IMR-90 (cell line): ENCODE results near the gene TULP4. TPM values are rescaled to one million over a fixed set of nuclear protein-coding genes. Genes with fewer than 3 reads are reported as not detected.
"Not testable (repeated sequence)": the region's sequence is repeated elsewhere in the genome, so short reads cannot be mapped to it uniquely, and the experiment has no call there.

Source experiments
- ATAC-seq: fragments of 200-7000 bp; cut with Tn5 transposase; 2 replicates; pipeline ENCODE4 v1.9.1; 2020; ENCODE audit warnings: low read depth, mild to moderate bottlenecking, moderate library complexity
- BruUV-seq: library from RNA; stranded (reverse); fragments of 400-500 nt; replicated peaks from 2 replicates; lab custom pipeline; 2021; lab: Mats Ljungman, UMichigan
- CTCF ChIA-PET: fragments of 300-600 bp; formaldehyde crosslinking; extraction: SDS; loops from one replicate; lab custom pipeline; 2021; ENCODE audit warnings: antibody characterized with exemption; lab: Yijun Ruan, JAX
- POLR2A ChIA-PET: fragments of 300-600 bp; sonication (Branson Sonifier 250); formaldehyde crosslinking; loops from one replicate; lab custom pipeline; 2022; ENCODE audit warnings: antibody characterized with exemption; ENCODE audit not compliant: unreplicated experiment; lab: Charles Lee
- DNase-seq: peaks from one replicate; pipeline ENCODE4 v3.0.0; 2013
- H2AFZ ChIP-seq: replicated peaks from 2 replicates; pipeline ENCODE3; 2013; ENCODE audit warnings: low read length, mild to moderate bottlenecking; ENCODE audit not compliant: poor library complexity
- H2AK5ac ChIP-seq: 2 replicates; pipeline ENCODE4 v1.6.1; 2013; ENCODE audit warnings: low read depth, low read length, inconsistent platforms
- H2AK9ac ChIP-seq: replicated peaks from 2 replicates; pipeline ENCODE3; 2013; ENCODE audit warnings: mild to moderate bottlenecking, low read depth, low read length, moderate library complexity; ENCODE audit not compliant: poor library complexity
- H2BK120ac ChIP-seq: 2 replicates; pipeline ENCODE4 v1.6.1; 2013; ENCODE audit warnings: low read depth, low read length, inconsistent platforms
- H2BK15ac ChIP-seq: 3 replicates; pipeline ENCODE4 v1.6.1; 2013; ENCODE audit warnings: low read depth, low read length, inconsistent platforms
- H2BK20ac ChIP-seq: 2 replicates; pipeline ENCODE4 v1.6.1; 2013; ENCODE audit warnings: low read depth, mild to moderate bottlenecking, inconsistent platforms, low read length, moderate library complexity
- H2BK5ac ChIP-seq: 2 replicates; pipeline ENCODE4 v1.6.1; 2013; ENCODE audit warnings: mild to moderate bottlenecking, low read depth, low read length, inconsistent platforms; ENCODE audit not compliant: poor library complexity, severe bottlenecking
- H3K14ac ChIP-seq: replicated peaks from 2 replicates; pipeline ENCODE4 v1.6.1; 2013; ENCODE audit warnings: low read depth, low read length, inconsistent platforms
- H3K18ac ChIP-seq: 2 replicates; pipeline ENCODE4 v1.6.1; 2013; ENCODE audit warnings: low read depth, low read length, control low read depth
- H3K23ac ChIP-seq: 2 replicates; pipeline ENCODE4 v1.6.1; 2013; ENCODE audit warnings: low read depth, low read length, inconsistent platforms
- H3K27ac ChIP-seq: 2 replicates; pipeline ENCODE4 v1.5.1; 2013; ENCODE audit warnings: mild to moderate bottlenecking, control low read depth, low read length; ENCODE audit not compliant: insufficient read depth
- H3K27me3 ChIP-seq: 2 replicates; pipeline ENCODE4 v1.6.1; 2013; ENCODE audit warnings: low read length; ENCODE audit not compliant: control insufficient read depth, insufficient read depth
- H3K36me3 ChIP-seq: 2 replicates; pipeline ENCODE4 v1.6.1; 2013; ENCODE audit warnings: low read length, mixed read lengths; ENCODE audit not compliant: control insufficient read depth, insufficient read depth
- H3K4ac ChIP-seq: 2 replicates; pipeline ENCODE4 v1.6.1; 2013; ENCODE audit warnings: low read depth, low read length, inconsistent platforms
- H3K4me1 ChIP-seq: 2 replicates; pipeline ENCODE4 v1.6.1; 2013; ENCODE audit warnings: low read length, mixed read lengths; ENCODE audit not compliant: control insufficient read depth, insufficient read depth
- H3K4me2 ChIP-seq: 2 replicates; pipeline ENCODE4 v1.6.1; 2013; ENCODE audit warnings: low read depth, mild to moderate bottlenecking, control low read depth, low read length, moderate library complexity
- H3K4me3 ChIP-seq: 2 replicates; pipeline ENCODE4 v1.5.1; 2013; ENCODE audit warnings: low read depth, mild to moderate bottlenecking, control low read depth, low read length, moderate library complexity; ENCODE audit not compliant: insufficient read depth
- H3K56ac ChIP-seq: 2 replicates; pipeline ENCODE4 v1.6.1; 2013; ENCODE audit warnings: low read length, inconsistent platforms; ENCODE audit not compliant: insufficient read depth; ENCODE audit errors: extremely low read depth
- H3K79me1 ChIP-seq, 2 experiments: 2 replicates each; pipeline ENCODE4 v1.6.1; 2013; ENCODE audit warnings: low read length in 2 of 2, inconsistent platforms in 1 of 2, low read depth in 1 of 2
- H3K9ac ChIP-seq: 2 replicates; pipeline ENCODE4 v1.6.1; 2013; ENCODE audit warnings: low read depth, low read length, control low read depth
- H3K9me1 ChIP-seq: 2 replicates; pipeline ENCODE4 v1.6.1; 2013; ENCODE audit warnings: low read length, inconsistent platforms; ENCODE audit not compliant: insufficient read depth
- H3K9me3 ChIP-seq: 2 replicates; pipeline ENCODE4 v1.6.1; 2013; ENCODE audit warnings: low read length; ENCODE audit not compliant: control insufficient read depth, insufficient read depth
- H4K20me1 ChIP-seq: 2 replicates; pipeline ENCODE4 v1.6.1; 2013; ENCODE audit warnings: low read length, inconsistent platforms; ENCODE audit not compliant: insufficient read depth
- H4K5ac ChIP-seq: 2 replicates; pipeline ENCODE4 v1.6.1; 2013; ENCODE audit warnings: mild to moderate bottlenecking, low read depth, low read length, control low read depth
- H4K8ac ChIP-seq, 2 experiments: 2 replicates each; pipeline ENCODE4 v1.6.1; 2013; ENCODE audit warnings: low read depth in 2 of 2, low read length in 2 of 2, control low read depth in 1 of 2, inconsistent platforms in 1 of 2
- H4K91ac ChIP-seq: 2 replicates; pipeline ENCODE4 v1.6.1; 2013; ENCODE audit warnings: low read depth, low read length, inconsistent platforms; ENCODE audit not compliant: insufficient read depth
- BHLHE40 ChIP-seq: fragments of 150-350 bp; IDR thresholded peaks from 2 replicates; pipeline ENCODE4 v1.6.1; 2016; ENCODE audit warnings: mild to moderate bottlenecking, low read depth, low read length
- CEBPB ChIP-seq: IDR thresholded peaks from 2 replicates; pipeline ENCODE4 v1.6.1; 2012; ENCODE audit warnings: low read depth, low read length, improper control_type of control experiment
- CHD1 ChIP-seq: IDR thresholded peaks from 2 replicates; pipeline ENCODE4 v1.6.1; 2012; ENCODE audit warnings: low read depth, low read length, improper control_type of control experiment
- NFE2L2 ChIP-seq: fragments of 150-350 bp; IDR thresholded peaks from 2 replicates; pipeline ENCODE4 v1.6.1; 2016; ENCODE audit warnings: low read depth, mild to moderate bottlenecking, low read length
- SMC3 ChIP-seq: fragments of 150-350 bp; IDR thresholded peaks from 2 replicates; pipeline ENCODE4 v1.6.1; 2016; ENCODE audit warnings: low read depth, mild to moderate bottlenecking, antibody characterized with exemption, low read length, moderate library complexity
- USF2 ChIP-seq: fragments of 150-350 bp; IDR thresholded peaks from 2 replicates; pipeline ENCODE4 v1.6.1; 2017; ENCODE audit warnings: mild to moderate bottlenecking, antibody characterized with exemption, low read length, low read depth
- WGBS, 2 experiments: methylation state at CpG; one replicate each; pipeline versions ENCODE4 v1.1.5 to v1.1.7; 2013; ENCODE audit warnings: missing lambda C conversion rate in 2 of 2; ENCODE audit not compliant: insufficient read length in 1 of 2; ENCODE audit errors: extremely low coverage in 2 of 2; 5-methylcytosine and 5-hydroxymethylcytosine counted together
- dilution Hi-C: fragments of 300-500 bp; cut with HindIII; formaldehyde crosslinking; loops from one replicate; pipeline ENCODE4 v1.14.3; 2018; ENCODE audit warnings: low sequenced_read_pairs; ENCODE audit not compliant: unreplicated experiment
- in situ Hi-C: fragments of 300-500 bp; cut with MboI; formaldehyde crosslinking; loops from 3 replicates; pipeline ENCODE4 v1.14.3; 2019; ENCODE audit warnings: low sequenced_read_pairs, inconsistent platforms, mixed read lengths
- intact Hi-C: fragments of 100-400 bp; cut with micrococcal nuclease; formaldehyde crosslinking; loops from 2 replicates; pipeline ENCODE4 v1.10.0; 2022
- polyA plus RNA-seq, 3 experiments: library from polyadenylated mRNA; depleted of rRNA; stranded (reverse); fragments of >200 nt; gene quantifications; 2 replicates each; pipeline ENCODE4 v1.2.3, GENCODE V29; 2012; ENCODE audit warnings: low replicate concordance in 1 of 3
- total RNA-seq: library from RNA; depleted of rRNA; stranded (reverse); fragments of >200 nt; gene quantifications from 2 replicates; pipeline ENCODE4 v1.2.3, GENCODE V29; 2012

TULP4 gene
- total and polyA plus RNA-seq, 2 of the 4 experiments (the other 2 are of a cell fraction) = 8.1 to 30.6 TPM

GRCh38 chr6:158402184-158402583, 89.9 kb downstream of the TULP4 start:
- peaks cover 9 to 18% of the 10 kb centered on the region in 2 experiments; a peak in 3 of 4 replicates for H3K79me1 ChIP-seq
- dilution Hi-C loops (no loop called here), in situ Hi-C loops (no loop called here), intact Hi-C loops (no loop called here)
- BruUV-seq = no TSS peak
- ATAC-seq = no peak
- H2BK20ac ChIP-seq = no peak overlapping the region
- H3K4me3 ChIP-seq = no peak overlapping the region
- H2BK120ac ChIP-seq = no peak overlapping the region
- H3K9ac ChIP-seq = no peak overlapping the region
- H3K23ac ChIP-seq = no peak overlapping the region
- H4K5ac ChIP-seq = no peak overlapping the region
- H4K20me1 ChIP-seq = peaks cover 13% of the 10 kb centered on the region; the same call in 1 of the 2 replicates
- H3K4me1 ChIP-seq = peaks cover 2% of the 10 kb centered on the region; the same call in 1 of the 2 replicates
- H3K4me2 ChIP-seq = no peak overlapping the region
- no peak overlapping the region for H4K91ac ChIP-seq
- ChIA-PET CTCF (interaction anchor here (0.6 kb wide), 2 partner anchors 26 to 436 kb away, joined by 3 read pairs; no protein-coding TSS in a partner anchor), POLR2A (no interaction called here)
- H2BK5ac ChIP-seq = no peak overlapping the region
- no peak overlapping the region for H2AK5ac ChIP-seq
- no peak overlapping the region for H3K18ac ChIP-seq
- no peaks in the 10 kb centered on the region; the same call in 1 of the 2 replicates for H3K36me3 ChIP-seq
- H2BK15ac ChIP-seq = no peak overlapping the region
- no peak overlapping the region for H3K4ac ChIP-seq
- no peak overlapping the region for H3K14ac ChIP-seq
- no peak overlapping the region for H2AFZ ChIP-seq
- no peaks in the 10 kb centered on the region for H3K27me3 ChIP-seq
- H4K8ac ChIP-seq = no peak overlapping the region
- H3K9me1 ChIP-seq = peaks cover 7% of the 10 kb centered on the region
- H3K56ac ChIP-seq = no peak overlapping the region
- DNase-seq = no peak
- no peak overlapping the region for H3K27ac ChIP-seq
- no peaks in the 10 kb centered on the region for H3K9me3 ChIP-seq
- TF ChIP-seq CHD1 (no peak), SMC3 (no peak), BHLHE40 (no peak), NFE2L2 (no peak), USF2 (no peak), CEBPB (no peak)
- H2AK9ac ChIP-seq = no peak overlapping the region

GRCh38 chr6:158405321-158405831, 93.1 kb downstream of the TULP4 start:
- H2AFZ ChIP-seq, dilution Hi-C loops, H2BK120ac ChIP-seq, H3K27me3 ChIP-seq, H3K23ac ChIP-seq, H3K18ac ChIP-seq, POLR2A ChIA-PET, H2AK9ac ChIP-seq, in situ Hi-C loops, H3K4me2 ChIP-seq, H3K36me3 ChIP-seq, H3K27ac ChIP-seq, H4K5ac ChIP-seq, H4K91ac ChIP-seq, intact Hi-C loops, H3K4ac ChIP-seq, ATAC-seq, H3K14ac ChIP-seq, BruUV-seq, H3K9ac ChIP-seq, H3K9me1 ChIP-seq, H2BK15ac ChIP-seq, H4K8ac ChIP-seq, H4K20me1 ChIP-seq, H3K4me1 ChIP-seq, H2BK20ac ChIP-seq, H2BK5ac ChIP-seq, H3K56ac ChIP-seq, H3K4me3 ChIP-seq, H2AK5ac ChIP-seq, H3K9me3 ChIP-seq: not testable (repeated sequence)
- 31% methylated on average over 3 of the region's 12 CpGs; no CpG with 5 or more reads in 1 of the 2 experiments for WGBS, 2 experiments
- CTCF ChIA-PET = interaction anchor here (0.6 kb wide), 2 partner anchors 10 to 28 kb away, joined by 3 read pairs; no protein-coding TSS in a partner anchor
- H3K79me1 ChIP-seq = peaks cover 3 to 27% of the 10 kb centered on the region in 2 experiments; a peak in 3 of 4 replicates
- DNase-seq = peak; percentile 16
